ENCODE results near the gene CD99.
"Not testable (repeated sequence)": the region's sequence is repeated elsewhere in the genome, so short reads cannot be mapped to it uniquely, and the experiment has no call there.

Gene CD99

DNA sequence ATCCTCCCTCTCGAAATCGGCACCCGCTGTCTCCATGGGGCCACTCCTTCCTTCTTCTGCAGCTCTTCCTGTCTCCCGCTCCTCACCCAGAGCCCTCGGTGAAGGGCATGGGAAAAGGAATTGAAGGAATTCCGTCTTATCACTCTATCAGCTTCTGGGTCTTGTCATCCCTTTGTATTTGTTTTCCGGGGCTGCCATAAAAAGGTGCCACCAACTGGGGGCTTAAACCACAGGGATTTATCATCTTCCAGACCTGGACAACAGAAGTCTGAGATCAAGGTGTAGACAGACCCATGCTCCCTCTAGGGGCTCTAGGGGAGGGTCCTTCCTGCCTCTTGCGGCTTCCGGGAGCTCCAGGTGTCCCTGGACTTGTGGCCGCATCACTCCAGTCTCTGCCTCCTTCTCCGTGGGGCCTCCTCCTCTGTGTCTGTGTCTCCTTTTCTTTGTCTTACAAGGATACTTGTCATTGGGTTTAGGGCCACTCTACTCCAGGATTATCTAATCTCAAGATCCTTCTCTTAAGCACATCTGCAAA is 24.0 kb downstream of the CD99 start:
- peaks cover 39% of the 10 kb centered on the region for H3K36me3 ChIP-seq (replicated peaks)

DNA sequence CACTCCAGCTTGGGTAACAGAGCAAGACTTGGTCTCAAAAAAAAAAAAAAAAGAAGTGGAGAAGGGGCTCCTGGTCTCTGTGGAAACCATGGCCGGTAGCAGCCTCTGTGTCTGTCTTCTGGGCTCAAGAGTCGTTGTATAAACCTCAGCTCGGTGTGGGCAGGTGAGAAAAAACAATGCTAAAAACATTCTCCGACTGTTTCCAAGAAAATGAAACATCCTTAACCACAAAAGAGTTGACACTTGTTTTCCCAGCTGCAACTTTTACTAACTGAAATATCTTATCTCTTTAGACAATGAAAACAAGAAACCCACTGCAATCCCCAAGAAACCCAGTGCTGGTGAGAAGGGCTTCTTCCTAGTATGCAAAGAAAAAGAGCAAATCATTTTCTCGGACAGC is 26.2 kb downstream of the CD99 start:
- Histone ChIP-seq H3K4me3 (ENCODE audit: low read depth, low read length) (no peak overlapping the region), H3K27me3 (replicated peaks) (no peaks in the 10 kb centered on the region), H3K36me3 (replicated peaks) (peaks cover 53% of the 10 kb centered on the region), H3K27ac (no peak overlapping the region)
- DNase-seq: no peak
- in situ Hi-C loops (cut with HindIII; ENCODE audit: low pct_ligation_motif_present, low sequenced_read_pairs): no loop called here
- TF ChIP-seq, protein P1, sequence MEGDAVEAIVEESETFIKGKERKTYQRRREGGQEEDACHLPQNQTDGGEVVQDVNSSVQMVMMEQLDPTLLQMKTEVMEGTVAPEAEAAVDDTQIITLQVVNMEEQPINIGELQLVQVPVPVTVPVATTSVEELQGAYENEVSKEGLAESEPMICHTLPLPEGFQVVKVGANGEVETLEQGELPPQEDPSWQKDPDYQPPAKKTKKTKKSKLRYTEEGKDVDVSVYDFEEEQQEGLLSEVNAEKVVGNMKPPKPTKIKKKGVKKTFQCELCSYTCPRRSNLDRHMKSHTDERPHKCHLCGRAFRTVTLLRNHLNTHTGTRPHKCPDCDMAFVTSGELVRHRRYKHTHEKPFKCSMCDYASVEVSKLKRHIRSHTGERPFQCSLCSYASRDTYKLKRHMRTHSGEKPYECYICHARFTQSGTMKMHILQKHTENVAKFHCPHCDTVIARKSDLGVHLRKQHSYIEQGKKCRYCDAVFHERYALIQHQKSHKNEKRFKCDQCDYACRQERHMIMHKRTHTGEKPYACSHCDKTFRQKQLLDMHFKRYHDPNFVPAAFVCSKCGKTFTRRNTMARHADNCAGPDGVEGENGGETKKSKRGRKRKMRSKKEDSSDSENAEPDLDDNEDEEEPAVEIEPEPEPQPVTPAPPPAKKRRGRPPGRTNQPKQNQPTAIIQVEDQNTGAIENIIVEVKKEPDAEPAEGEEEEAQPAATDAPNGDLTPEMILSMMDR (IDR thresholded peaks at IDR 0.05; ENCODE audit: low read depth, low read length, missing control alignments): no peak

More for the DNA sequence above, 24.0 kb downstream of the CD99 start:
- TF ChIP-seq, protein P1 (IDR thresholded peaks at IDR 0.05; ENCODE audit: low read depth, low read length, missing control alignments): no peak
- H3K27me3 ChIP-seq (replicated peaks): no peaks in the 10 kb centered on the region
- no peak overlapping the region for H3K4me3 ChIP-seq (ENCODE audit: low read depth, low read length)
- no peak overlapping the region for H3K27ac ChIP-seq
- in situ Hi-C loops (cut with HindIII; ENCODE audit: low pct_ligation_motif_present, low sequenced_read_pairs): no loop called here
- no peak for DNase-seq

DNA sequence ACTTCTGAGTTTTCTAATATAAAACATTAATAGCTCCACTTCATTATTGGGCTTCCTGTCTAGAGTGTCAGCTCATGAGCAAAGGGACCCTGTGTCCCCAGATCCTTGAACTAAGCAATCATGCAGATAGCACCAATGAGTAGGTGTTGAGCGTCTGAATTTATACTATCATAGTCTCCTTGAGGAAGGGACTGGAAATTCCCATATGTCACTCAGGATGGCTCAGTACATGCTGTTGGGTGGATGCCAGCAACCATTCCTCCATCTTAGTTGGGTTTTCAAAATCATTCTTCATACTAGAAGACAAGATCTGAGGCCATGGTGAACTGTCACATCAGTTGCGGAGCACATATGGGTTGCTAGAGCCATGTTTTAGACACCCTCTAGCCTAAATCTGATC is 27.7 kb downstream of the CD99 start:
- DNase-seq: no peak
- Histone ChIP-seq H3K36me3 (replicated peaks) (peaks cover 52% of the 10 kb centered on the region), H3K27me3 (replicated peaks) (no peaks in the 10 kb centered on the region), H3K4me3 (ENCODE audit: low read depth, low read length) (no peak overlapping the region), H3K27ac (no peak overlapping the region)
- TF ChIP-seq, protein P1 (IDR thresholded peaks at IDR 0.05; ENCODE audit: low read depth, low read length, missing control alignments): no peak
- in situ Hi-C loops (cut with HindIII; ENCODE audit: low pct_ligation_motif_present, low sequenced_read_pairs): no loop called here

DNA sequence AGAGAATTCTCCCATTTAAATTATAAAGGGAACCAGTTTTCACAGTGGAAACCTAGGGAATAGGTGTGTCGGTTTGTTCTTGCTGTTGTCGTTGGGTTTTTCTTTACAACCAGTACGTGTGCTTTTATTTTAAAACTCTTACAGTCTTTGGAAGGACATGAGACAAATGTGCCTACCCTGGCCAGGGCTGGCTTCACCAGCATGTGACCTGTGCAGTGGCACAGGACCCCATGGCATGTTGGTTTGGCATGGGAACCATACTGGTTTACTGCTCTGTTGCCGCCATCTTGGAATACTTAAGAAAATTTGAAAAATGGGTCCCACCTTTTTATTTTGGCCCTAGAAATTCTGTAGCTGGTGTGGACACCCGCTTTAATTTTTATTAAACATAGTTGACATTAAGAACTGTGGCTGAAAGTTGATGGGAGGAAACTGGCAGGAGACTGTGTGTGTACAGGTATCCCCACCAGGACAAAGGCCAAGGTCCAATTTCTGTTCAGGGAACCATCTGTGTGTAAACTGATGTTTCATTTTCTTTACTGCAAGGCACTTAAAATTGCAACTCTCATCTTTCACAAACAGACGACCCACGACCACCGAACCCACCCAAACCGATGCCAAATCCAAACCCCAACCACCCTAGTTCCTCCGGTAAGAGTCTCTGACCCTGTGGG is 28.8 kb downstream of the CD99 start:
- in situ Hi-C loops (cut with HindIII; ENCODE audit: low pct_ligation_motif_present, low sequenced_read_pairs): no loop called here
- H3K36me3 ChIP-seq (replicated peaks): peaks cover 60% of the 10 kb centered on the region
- no peak for DNase-seq
- H3K27me3 ChIP-seq (replicated peaks): no peaks in the 10 kb centered on the region
- TF ChIP-seq, protein P1 (IDR thresholded peaks at IDR 0.05; ENCODE audit: low read depth, low read length, missing control alignments): no peak
- H3K27ac ChIP-seq: no peak overlapping the region
- H3K4me3 ChIP-seq (ENCODE audit: low read depth, low read length): no peak overlapping the region

DNA sequence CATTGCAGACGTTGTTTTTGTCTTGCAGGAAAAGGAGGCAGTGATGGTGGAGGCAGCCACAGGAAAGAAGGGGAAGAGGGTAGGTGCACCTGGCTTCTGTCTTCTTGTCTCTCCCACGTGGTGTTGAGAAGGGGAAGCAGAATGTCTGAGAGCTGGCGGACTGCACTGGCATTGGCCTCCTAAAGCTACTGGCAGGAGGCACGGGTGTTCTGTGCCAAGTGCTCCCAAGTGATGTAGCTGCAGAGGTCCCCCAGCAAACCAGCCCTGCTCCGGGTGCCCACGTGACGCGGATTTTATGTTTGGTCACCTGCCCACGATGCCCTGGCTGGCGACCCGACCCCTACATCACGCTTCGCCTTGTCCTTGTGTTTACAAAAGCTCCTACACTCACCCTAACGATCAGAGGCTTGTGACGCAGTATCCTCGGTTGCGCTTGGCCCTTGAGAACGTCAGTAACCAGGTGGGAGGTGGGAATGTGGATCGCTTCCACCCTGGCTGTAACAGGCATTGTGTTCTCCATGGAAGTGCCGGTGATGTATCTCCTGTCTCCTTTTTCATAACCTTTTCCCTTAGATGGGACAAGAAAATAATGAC is 32.3 kb downstream of the CD99 start:
- Histone ChIP-seq H3K27ac (no peak overlapping the region), H3K27me3 (replicated peaks) (no peaks in the 10 kb centered on the region), H3K4me3 (ENCODE audit: low read depth, low read length) (no peak overlapping the region), H3K36me3 (replicated peaks) (peaks cover 76% of the 10 kb centered on the region)
- TF ChIP-seq, protein P1 (IDR thresholded peaks at IDR 0.05; ENCODE audit: low read depth, low read length, missing control alignments): no peak
- in situ Hi-C loops (cut with HindIII; ENCODE audit: low pct_ligation_motif_present, low sequenced_read_pairs): no loop called here
- DNase-seq: no peak

DNA sequence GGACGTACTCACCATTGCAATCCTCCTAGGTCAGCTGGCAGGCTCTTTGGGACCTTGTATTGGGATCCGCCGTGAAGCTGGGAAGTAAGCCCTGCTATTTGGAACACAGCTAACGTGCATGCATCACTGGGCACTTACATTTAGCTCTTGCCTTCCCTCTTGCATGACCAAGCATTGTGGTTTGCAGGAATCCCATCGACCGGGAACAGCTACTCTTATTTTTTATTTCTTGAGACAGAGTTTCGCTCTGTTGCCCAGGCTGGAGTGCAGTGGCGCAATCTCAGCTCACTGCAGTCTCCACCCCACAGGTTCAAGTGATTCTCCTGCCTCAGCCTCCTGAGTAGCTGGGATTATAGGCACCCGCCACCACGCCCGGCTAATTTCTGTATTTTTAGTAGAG is 36.2 kb downstream of the CD99 start:
- H3K27ac ChIP-seq; in situ Hi-C loops (cut with HindIII; ENCODE audit: low pct_ligation_motif_present, low sequenced_read_pairs); DNase-seq; H3K27me3 ChIP-seq (replicated peaks); H3K4me3 ChIP-seq (ENCODE audit: low read depth, low read length): not testable (repeated sequence)
- H3K36me3 ChIP-seq (replicated peaks): peaks cover 62% of the 10 kb centered on the region

Data from brain microvascular endothelial cell (primary cell).